Hepatic stellate cell (primary cell): Measurements from ENCODE around the gene TMEM114.

ENCODE experiments used
- DNase-seq: peaks from one replicate; pipeline ENCODE4 v3.0.0; 2011; ENCODE audit warnings: low spot score

The TMEM114 gene

DNA sequence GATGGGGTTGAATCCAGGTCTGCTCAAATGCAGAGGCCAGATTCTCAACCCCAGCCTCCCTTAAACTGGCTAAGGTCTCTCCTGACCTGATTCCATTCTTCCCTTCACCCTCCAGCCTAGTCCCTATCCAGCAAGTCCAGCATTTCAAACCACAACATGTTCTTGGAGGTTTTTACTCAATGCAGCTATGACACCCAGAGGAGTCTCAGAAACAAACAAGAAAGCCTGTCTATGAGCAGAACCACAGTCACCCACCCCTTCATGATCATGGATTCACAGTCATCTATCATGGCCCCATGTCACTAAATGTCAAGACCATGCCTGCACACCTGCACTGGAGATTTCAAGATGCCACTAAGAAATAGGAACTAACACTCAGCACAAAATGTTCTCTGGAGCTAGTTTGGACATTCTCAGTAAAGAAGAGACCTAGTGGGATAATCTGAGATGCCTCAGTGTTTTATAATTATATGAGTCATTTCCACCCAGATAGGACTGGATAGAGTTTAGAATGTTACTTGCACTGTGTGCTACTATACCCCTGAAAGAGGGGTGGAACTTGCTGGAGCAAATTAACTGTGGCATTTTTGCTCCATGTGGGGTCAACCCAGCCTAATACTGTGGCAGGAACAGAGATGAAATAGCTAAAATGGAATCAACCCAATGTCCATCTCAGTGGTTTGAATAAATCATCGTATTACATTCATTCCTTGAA, 21.7 kb upstream of the TMEM114 start:
- no peak for DNase-seq

DNA sequence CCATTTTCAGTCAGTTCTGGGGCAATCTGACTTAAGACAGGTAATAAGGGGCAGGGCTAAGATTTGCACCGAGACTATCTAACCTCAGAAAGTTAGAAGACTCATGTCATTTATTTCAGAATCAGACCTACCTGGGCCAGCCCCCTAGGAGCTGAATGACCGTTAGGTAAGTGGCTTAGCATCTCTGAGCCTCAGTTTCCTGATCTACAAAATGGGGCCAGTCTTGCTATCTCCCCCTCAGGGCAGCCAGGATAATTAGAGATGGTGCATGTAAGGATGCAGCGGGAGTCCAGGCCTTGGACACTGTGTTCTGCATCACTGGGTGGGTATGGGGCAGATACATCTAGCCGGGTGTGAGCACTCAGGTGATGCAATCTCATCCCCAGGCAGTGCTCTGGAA, 20.8 kb upstream of the TMEM114 start:
- DNase-seq, result no peak

DNA sequence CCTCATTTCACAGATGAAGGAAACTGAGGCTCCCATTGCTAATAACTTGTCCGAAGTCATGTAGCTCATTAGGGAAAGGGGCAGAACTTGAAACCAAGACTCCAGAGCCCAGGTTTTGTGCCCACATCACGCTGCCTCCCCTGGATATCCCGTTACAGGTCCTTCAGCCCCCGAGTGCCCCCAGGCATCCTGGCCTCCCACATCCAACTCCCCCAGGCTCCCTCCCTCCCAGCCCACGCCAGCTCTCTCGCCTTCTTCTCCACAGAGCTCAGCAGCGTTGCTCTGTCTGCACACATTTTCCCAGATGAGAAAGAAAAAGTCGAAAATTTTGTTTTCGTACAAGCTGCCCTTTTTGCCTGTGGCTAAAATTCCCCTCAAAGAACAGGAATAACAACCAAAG, 16.9 kb upstream of the TMEM114 start:
- no peak for DNase-seq

DNA sequence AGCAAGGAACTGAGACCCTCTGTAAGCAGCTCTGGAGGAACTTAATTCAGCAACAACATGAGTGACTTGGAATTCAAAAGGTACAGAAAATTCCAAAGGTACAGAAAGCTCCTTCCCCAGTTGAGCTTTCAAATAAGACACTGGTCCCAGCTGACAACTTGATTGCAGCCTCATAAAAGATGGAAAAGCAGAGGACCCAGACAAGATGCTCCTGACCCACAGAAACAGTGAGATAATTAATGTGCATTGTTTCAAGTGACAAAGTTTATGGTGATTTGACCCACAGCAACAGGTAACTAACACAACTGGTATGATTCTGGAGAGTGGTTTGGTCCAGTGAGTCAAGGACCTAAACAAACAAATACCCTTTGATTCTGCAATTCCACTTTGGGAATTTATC, 15.2 kb upstream of the TMEM114 start:
- no peak for DNase-seq

DNA sequence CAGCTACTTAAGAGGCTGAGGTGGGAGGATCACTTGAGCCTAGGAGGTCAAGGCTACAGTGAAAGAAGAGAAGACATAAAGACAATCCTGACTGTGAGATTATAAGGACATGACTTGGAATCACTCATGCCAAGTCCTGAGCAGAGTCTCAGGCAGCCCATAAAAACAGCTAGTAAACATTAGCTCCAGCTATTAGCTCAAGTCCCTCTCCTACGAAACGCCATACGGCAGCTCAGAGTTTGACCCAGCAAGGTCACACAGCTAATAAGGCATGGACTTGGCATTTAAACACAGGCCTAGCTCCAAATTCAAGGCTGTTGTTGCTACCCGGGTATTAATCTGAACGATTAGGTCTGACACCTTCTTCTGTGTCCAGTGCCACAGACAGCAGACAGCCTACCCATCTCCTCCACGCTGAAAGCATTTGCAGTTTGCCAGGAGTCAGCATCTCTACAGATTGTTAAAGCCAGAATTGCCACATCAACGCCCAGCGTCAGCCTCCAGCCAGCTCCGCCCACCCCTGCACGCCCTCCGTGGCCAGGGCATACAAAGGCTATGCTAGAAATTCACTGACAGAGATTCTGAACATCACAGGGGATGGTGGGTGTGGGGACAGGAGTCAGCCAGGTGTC, 9.9 kb upstream of the TMEM114 start:
- no peak for DNase-seq

DNA sequence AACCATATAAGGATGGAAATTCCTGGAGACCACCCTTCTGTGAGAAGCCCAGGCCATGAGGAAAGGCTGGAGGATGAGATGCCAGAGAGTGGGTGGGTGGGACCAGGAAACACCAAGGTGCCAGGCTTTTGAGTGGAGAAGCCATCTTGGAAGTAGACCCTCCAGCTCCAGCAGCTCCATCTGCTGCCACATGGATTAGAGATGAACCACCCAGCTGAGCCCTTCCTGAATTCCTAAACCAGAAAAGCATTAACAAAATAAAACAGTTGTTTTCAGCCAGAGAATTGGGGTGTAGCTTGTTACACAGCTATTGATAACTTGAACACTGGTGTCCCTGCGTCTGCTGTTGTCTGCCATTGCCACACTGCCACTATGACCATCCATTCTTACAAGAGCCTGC, 6.3 kb upstream of the TMEM114 start:
- DNase-seq, result no peak

DNA sequence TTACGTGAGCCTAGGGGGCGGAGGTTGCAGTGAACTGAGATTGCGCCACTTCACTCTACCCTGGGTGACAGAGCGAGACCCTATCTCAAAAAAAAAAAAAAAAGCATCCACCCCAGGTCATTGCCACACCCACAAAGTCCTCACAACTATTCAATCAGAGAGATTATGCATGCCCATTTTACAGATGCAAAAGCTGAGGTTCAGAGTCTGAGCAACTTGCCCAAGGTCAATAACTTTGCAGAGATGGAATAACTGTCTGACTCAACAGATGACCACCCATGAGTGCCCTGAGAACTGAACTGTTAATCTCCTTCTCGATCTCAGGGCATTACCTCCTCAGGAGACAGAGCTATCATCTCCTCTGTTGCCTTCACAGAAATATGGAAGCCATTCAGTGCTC, 5.5 kb upstream of the TMEM114 start:
- no peak for DNase-seq

DNA sequence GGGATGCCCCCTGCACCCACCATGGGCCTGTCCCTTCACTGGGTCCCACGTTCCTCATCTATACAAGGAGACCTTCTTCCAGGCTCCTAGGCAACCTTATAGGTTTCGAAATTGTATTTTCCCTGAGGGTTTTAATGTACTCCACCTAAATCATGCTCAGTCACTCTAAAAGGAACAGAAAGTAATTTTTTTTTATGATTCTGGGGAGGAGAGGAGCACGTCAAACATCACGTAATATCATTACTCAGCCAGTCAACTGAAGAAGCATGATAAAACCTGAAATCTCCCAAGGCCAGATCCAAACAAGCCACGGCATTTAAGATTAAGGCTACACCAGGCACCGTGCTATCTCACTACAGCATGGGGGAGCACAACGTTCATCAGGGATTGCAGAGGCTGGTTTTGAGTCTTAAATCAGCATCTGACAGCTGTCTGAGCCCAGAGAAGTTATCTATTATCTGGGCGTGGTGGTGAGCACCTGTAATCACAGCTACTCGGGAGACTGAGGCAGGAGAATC, 3.9 kb upstream of the TMEM114 start:
- DNase-seq, result no peak

DNA sequence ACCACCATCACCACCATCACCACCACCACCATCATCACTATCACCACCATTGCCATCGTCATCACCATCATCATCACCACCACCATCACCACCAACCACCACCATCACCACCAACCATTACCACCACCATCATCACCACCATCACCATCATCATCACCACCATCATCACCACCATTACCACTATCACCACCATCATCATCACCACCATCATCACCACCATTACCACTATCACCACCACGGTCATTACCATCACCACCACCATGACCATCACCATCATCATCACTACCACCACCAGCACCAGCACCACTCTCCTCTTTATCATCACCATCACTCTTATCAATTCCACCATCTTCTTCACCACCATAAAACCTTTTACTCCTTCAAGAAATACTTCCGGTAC, 1.1 kb upstream of the TMEM114 start:
- DNase-seq, result no peak

DNA sequence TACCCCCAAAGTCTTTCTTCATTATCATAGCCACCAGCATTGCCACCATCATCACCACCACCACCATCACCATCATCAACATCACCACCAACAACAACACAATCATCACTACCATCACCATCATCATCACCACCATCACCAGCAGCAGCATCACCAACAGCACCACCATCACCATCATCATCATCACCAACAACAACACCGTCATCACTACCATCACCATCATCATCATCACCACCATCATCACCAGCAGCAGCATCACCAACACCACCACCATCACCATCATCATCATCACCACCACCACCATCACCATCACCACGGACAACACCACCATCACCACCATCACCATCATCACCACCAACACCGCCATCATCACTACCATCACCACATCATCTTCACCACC, 500 bp upstream of the TMEM114 start:
- DNase-seq, result no peak

DNA sequence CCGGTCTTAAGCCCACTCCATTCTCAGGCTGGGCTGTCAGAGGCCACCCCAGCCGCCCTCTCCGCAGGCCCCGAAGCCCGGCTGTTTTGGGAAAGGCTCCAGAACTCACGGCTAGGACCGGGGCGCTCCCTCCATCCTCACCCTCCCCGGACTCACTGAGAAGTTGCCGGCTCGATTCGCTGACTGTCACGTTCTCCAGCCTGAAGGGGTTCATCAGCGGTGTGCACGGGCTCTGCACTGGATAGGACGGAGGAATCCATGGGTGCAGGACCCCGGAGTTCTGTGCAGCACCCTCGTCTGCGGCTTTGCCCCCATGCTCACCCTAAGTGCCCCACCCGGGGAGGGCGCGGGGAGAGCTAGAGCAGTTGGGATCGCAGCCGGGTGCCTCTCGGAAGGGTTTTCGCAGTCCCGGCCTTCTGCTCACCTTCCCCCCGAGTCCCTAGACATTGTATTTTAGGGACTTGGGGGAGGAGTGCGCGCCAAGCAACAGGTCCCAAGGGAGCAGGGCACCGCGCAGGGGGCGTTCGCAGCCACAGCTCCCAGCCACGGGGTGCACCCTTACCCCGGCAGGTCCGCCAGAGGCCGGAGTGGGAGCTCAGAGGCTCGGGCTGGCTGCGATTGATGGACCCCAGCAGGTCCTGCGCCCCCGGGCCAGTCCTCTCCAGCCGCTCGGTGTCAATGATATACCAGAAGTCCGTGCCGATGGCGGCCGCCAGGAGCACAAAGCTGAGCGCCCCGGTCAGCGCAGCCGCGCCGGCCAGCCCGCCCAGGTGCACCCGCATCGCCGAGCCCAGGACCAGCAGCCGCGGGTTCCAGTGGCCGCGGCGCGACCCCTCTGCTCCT, 1.0 kb downstream of the TMEM114 start:
- DNase-seq, result no peak

DNA sequence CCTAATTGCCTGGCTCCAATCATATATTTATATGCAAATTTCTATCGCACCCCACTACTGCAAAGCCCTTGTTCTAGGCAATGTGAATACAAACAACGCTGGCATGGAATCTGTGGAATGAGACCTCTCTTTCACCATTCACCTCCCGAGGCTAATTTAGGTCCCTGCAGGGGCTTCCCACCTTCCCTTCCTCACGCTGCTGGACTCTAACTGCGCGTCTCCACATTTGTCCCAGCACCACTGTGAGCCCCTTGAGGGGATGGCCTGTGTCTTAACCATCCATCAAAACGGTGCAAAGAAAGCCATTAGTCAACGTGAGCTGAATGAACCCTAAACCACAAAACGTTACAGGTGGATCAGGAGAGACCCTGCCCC, 1.6 kb downstream of the TMEM114 start:
- no peak for DNase-seq

DNA sequence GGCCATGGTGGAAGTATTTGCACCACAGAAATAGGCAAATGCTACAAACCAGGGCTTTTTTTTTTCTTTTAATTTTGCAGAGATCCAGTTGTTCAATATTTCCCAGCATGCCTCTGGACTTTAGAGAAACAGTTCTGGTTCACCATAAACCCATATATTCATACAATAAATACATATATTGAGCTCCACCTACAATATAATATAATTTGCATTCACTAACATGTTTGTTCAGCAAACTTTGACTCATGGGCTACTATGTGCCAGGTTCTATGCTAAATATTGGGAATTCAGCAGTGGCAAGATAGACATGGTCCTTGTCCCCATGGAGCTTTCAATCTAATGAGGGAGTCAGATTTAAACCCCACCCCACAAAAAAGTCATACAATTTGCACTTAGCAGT, 3.2 kb downstream of the TMEM114 start:
- DNase-seq, result no peak

DNA sequence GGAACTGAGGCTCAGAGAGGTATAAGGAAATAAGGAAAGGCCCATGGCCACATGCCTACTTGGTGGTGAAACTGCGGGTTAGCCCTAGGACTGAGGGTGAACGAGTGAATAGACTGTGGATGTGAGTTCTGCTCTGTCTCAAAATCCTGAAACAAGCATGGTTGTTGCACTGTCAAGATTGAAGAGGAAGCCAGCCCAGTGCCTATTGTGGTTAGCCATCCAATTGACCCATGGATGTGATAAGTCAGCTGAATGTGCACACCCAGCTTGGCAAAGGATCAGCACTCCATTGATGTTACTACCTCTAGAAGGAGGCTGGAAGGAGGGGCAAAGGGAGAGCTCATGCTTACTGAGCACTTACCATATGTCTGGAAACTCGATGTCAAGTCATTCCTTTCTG, 4.5 kb downstream of the TMEM114 start:
- DNase-seq, result no peak

DNA sequence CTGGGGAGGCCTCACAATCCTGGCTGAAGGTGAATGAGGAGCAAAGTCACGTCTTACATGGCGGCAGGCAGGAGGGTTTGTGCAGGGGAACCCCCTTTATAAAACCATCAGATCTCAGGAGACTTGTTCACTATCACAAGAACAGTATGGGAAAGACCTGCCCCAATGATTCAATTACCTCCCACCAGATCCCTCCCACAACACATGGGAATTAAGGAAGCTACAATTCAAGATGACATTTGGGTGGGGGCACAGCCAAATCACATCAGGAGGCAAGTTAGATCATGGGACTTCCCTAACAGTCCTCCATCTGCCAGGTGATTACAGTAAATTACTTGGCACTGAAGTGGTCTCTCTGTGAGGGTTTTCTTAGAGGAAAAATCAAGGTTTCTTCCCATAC, 5.3 kb downstream of the TMEM114 start:
- no peak for DNase-seq

DNA sequence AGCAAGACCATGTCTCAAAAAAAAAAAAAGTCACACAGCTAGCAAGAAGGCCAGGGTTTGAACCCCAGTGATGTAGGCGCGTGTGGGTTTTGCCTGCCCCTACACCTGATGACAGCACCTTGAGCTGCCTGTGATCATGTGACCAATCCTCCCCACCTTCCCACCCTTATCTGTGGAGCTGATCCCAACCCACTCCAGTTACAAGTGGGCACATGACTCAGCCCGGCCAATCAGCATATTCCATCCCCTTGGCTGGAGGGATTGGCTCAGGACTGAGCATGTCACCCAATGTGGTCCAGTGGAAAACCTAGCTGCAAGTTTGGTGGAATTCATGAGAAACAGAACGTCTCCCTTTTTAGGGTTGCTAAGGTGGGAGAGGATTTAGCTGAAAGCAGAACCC, 6.6 kb downstream of the TMEM114 start:
- DNase-seq, result no peak

DNA sequence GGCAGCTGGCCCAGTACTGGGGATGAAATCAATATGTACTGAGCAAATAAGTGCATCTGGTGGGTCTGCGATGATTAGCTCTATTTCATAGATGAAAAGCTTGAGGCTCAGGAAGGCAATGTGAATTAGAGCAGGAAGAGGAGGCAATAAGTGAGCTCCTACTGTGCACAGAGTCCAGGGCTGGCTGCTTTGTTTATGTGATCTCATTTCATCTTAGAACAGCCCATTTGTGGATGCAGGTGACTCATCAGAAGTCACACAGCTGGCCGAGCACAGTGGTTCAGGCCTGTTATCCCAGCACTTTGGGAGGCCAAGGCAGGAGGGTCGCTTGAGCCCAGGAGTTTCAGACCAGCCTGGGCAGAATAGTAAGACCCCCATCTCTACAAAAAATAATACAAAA, 7.1 kb downstream of the TMEM114 start:
- DNase-seq, result no peak

DNA sequence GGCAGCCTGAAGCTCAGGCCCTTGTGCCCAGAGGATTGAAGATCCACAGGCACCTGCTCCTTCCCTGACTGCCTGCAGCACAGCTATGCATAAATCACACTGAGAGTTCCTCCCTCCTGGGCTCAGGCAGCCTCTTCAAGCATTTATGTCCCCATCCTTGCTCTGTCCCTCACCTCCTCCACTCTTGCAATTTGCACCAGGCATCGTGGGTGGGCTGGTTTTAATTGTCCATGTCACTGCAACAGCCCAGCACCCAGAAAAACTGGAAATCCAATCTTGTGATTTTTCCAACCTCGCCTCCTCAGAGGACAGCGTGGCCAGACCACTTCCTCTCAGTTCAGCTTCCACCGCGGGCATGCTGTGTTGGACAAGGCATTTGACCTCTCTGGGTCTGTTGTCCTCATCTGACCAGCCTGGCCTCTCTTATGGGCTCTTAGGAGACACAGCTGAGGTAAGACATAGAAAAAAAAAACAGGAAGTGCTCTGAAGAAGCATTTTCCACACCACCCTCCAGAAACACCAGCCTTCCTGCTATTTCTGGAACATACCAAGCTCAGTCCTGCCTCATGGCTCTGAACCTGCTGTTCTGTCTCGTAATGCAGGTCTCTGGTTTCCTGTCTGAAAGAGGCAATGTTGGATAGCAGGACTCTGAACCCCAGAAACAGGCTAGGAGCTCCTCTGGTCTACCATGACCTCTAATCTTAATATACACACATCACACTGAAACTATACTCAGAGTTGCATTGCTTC, 8.3 kb downstream of the TMEM114 start:
- DNase-seq, result no peak

DNA sequence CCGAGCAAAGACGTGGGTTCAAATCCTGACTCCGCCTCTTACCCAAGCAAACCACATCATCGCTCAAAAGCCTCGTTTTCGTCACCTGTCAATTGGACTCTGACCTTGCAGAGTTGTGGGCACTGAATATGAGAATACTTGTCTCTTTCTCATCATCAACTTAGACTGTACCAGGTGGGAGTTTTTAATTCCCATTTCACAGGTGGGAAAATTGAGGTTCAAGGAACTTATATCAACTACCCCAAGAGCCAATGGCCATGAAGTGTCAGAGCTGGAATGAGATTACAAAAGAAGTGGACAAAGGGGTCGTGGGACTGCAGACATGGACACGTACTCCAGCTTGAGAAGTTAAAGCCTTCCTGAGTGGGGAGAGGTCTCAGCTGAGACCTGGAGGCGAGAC, 10.8 kb downstream of the TMEM114 start:
- DNase-seq, result no peak

DNA sequence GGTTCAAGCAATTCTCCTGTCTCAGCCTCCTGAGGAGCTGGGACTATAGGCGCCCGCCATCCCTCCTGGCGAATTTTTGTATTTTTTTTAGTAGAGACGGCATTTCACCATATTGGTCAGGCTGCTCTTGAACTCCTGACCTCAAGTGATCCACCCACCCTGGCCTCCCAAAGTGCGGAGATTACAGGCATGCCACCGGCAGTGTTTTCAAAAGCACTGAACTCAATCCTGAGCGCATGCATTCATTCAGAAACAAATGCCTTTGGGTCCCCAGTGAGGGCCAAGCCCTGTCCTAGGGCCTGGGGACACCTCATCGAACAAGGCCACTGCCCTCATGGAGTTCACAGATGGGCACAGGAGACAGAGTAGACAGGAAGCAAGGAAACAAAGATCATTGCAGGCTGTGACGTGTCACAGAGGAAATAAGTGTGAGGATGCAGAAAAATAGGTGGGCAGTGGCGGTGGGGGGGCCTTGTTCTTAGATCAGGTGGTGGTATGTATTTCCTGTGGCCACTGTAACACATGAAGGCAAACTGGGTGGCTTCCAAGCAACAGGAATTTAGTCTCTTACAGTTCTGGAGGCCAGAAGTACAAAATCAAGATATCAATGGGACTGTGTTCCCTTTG, 12.5 kb downstream of the TMEM114 start:
- DNase-seq, result no peak

DNA sequence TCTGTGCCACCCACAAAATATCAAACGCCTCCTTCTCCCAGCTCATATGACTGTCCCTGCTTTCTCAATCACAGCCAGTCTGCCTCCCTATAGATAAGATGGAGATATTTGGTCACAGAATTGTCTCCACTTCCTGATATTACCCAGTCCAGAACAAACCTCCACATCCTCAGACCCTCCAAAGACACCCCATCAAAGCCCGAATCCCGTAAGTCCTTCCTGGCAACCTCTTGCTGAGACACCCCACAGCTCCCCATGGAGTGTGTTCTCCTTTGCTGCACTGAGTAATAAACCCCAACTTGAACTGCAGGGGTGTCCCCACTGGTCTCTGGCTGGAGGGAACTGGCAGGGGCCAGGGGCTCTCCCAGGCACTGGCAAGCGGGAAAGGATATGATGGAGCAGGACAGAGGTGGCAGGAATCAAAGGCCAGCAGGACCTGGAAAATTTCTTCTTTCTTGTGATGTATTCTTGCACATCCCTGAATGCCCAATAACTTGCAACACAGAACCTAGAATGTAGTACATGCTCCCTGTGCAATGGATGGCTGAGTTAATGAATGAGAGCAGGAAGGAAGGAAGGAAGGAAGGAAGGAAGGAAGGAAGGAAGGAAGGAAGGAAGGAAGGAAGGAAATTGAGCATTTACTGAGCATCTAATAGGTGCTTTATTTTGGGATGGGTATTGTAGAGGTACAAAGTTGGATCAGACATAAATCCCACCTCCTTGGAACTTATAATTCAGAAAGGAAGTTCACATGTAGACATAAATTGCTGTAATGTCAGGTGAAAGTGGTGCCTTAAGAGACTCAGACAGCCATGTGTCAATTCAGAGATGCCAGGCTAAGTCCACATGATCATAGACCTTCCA, 13.9 kb downstream of the TMEM114 start:
- DNase-seq, result no peak
